ENCODE measurements around the gene CTSL. TPM values are rescaled to one million over a fixed set of nuclear protein-coding genes. Genes with fewer than 3 reads are reported as not detected.

CTSL gene
- total and polyA plus RNA-seq, 2 experiments from 2014 or later, result 34.5 to 35.3 TPM

GRCh38 chr9:87749335-87750035, 23.6 kb downstream of the CTSL start:
- H3F3A ChIP-seq (replicated peaks; ENCODE audit: low read depth), result no peaks in the 10 kb centered on the region
- H3K27me3 ChIP-seq (ENCODE audit: insufficient read depth), result no peaks in the 10 kb centered on the region
- no peak overlapping the region for H3K4me2 ChIP-seq
- no peak overlapping the region for H3K4me3 ChIP-seq
- Mint-ChIP-seq H3K4me3 (no peak overlapping the region), H3K36me3 (ENCODE audit: low read depth) (no peaks in the 10 kb centered on the region), H3K27ac (no peak overlapping the region), H3K4me1 (peaks cover 16% of the 10 kb centered on the region), H3K9me3 (peaks cover 6% of the 10 kb centered on the region), H3K27me3 (ENCODE audit: insufficient read depth, low read depth, poor library complexity) (peaks cover 1% of the 10 kb centered on the region)
- no peaks in the 10 kb centered on the region for H3K4me1 ChIP-seq (ENCODE audit: insufficient read depth)
- H3K9me2 ChIP-seq (ENCODE audit: insufficient read depth), result no peaks in the 10 kb centered on the region
- H3K27ac ChIP-seq (ENCODE audit: low read depth), result no peak overlapping the region
- TF ChIP-seq CTCF (conservative IDR thresholded peaks at IDR 0.05; ENCODE audit: low read depth in 2 of 2) (no peak), EZH2 (IDR thresholded peaks at IDR 0.05; ENCODE audit: low read depth, unreplicated experiment) (no peak), NANOG (IDR thresholded peaks at IDR 0.05; ENCODE audit: borderline replicate concordance) (no peak), POLR2AphosphoS5 (IDR thresholded peaks at IDR 0.05; ENCODE audit: low read depth) (no peak), JUNB (IDR thresholded peaks at IDR 0.05; ENCODE audit: unreplicated experiment) (no peak), ZNF114 (CRISPR knock-in tag; IDR thresholded peaks at IDR 0.05) (no peak), ZNF462 (CRISPR knock-in tag; IDR thresholded peaks at IDR 0.05) (no peak), EZH2phosphoT487 (IDR thresholded peaks at IDR 0.05; ENCODE audit: unreplicated experiment) (no peak), ZNF331 (CRISPR knock-in tag; IDR thresholded peaks at IDR 0.05; ENCODE audit: low read depth) (no peak), REST (IDR thresholded peaks at IDR 0.05; ENCODE audit: unreplicated experiment) (no peak)
- ATAC-seq (no peak), DNase-seq (ENCODE audit: low spot score) (no peak)
- no peak overlapping the region for H2AFZ ChIP-seq
- H3K79me2 ChIP-seq (replicated peaks; ENCODE audit: insufficient read depth), result no peaks in the 10 kb centered on the region
- no peaks in the 10 kb centered on the region for H4K20me1 ChIP-seq (replicated peaks; ENCODE audit: insufficient read depth)
- H3K36me3 ChIP-seq (ENCODE audit: insufficient read depth), result no peaks in the 10 kb centered on the region; the same call in 1 of the 2 replicates
